Fibroblast of the conjunctiva (primary cell): Measurements from ENCODE around the gene TDRD10.

ENCODE experiments used
- DNase-seq: peaks from one replicate; pipeline ENCODE4 v3.0.0-alpha.2; 2010; ENCODE audit warnings: low read depth

The TDRD10 gene

GRCh38 chr1:154578058-154578418 lies 76.0 kb downstream of the TDRD10 start:
- DNase-seq, result no peak

DNA sequence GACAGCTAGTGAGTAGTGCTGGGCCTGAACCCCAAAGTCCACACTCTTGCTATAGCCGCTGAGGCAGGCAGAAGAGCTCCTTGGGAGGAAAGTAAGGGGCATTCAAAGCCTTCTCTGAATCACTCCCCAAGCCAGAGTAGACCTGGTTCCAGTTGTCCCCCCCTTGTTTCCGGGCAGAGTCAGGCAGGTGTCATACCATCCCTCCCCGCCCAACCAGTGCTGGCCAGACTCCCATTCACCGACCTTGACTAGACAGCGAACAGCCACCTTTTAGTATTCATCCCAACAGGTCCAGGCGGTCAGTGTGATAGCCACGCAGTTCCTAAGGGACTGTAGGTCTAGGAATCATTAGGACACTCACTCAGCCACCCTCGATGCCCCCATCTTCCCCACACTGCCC lies 77.4 kb downstream of the TDRD10 start:
- DNase-seq, result no peak

DNA sequence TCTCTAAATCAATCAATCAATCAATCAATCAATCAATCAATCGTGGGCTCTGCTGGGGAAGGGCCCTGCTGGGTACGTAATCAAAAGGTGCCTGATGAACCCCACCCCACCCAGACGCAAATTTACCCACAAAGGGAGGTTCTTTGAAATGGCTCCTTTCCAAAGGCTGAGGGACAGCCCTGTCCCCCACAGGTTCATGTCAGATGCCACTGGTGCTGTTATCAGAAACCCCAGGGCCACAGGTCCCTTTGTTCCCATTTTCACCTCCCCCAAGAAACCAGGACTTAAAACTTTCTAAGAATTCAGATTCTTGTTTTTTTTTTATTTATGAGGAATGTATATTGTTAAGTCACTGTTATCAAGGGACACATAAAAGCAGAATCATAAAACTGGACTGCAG lies 79.7 kb downstream of the TDRD10 start:
- DNase-seq, result no peak

- no peak for DNase-seq
Observed at GRCh38 chr1:154582885-154583284, 80.9 kb downstream of the TDRD10 start.

- DNase-seq, result no peak
Observed at GRCh38 chr1:154583773-154584172, 81.8 kb downstream of the TDRD10 start.

- no peak for DNase-seq
Observed at GRCh38 chr1:154584267-154584994, 82.4 kb downstream of the TDRD10 start.

DNA sequence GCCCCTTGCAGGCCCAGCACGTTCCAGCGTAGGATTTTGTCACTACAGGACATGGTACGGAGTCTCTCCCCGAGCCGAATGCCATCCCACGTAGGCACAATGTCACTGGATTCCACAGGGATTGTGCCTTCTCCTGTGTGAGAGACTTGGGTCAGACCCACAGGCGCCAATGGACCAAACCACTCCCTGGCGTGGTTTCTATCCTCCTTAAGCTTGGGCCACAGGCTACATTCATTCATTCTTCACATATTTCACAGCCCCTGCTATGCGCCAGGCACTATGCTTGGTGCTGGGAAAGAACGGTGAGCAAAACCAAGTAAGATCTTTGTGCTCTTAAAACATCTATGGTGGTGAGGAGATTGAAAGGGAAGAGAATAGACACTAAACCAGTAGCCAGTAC lies 84.2 kb downstream of the TDRD10 start:
- DNase-seq, result no peak

GRCh38 chr1:154586641-154587040 lies 84.6 kb downstream of the TDRD10 start:
- DNase-seq, result no peak

GRCh38 chr1:154589780-154590179 lies 87.8 kb downstream of the TDRD10 start:
- DNase-seq, result no peak

DNA sequence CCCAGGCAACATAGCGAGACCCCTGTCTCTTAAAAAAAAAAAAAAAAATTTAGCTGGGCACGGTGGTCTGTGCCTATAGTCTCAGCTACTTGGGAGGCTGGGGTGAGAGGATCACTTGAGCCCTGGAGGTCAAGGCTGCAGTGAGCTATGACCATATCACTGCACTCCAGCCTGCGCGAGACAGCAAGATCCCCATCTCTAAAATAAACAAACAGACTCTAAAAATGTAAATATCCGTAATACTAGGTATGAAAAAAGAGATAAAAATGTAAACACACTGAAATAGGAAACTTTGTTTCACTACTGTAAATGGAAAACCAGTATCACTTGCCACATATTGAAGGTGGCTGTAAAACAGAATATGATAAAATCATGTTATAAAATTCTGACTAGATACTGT lies 88.7 kb downstream of the TDRD10 start:
- no peak for DNase-seq

DNA sequence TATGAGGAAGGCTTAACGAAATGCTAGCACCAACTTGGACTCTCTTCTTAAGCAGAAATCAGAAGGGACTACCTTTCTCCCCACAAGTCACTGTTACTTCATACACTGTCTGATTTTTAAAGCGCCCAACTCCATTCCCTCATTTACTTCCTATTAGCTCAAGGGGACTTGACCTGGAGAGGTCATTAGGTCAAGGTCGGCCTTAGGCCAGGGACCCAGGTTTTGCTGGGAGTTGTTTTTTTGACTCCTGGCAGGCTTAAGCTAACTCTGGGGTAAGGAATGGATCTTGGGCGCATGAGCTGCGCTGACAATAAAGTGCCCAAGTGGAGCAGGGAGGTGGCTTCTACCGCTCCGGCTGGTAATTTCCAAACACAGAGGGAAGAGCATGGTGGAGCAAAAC lies 89.2 kb downstream of the TDRD10 start:
- no peak for DNase-seq

DNA sequence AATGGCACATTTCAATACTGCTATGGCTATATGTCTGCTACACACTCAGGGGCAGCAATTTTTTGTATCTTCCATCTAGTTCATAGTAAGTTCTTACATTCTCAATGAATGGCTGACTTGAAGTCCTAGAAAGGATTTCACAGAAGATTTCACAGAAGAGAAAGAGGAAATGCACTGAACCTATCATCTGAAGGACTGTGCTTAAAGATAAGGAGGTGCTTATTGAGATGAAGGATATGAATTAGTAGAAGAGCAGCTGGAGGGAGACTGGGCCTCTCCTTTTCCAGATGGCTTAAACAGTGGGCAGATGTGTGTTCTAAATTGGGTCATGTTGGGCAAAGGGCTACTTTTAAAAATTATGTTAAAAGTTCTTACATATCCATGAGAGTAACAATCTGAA lies 91.4 kb downstream of the TDRD10 start:
- DNase-seq, result no peak

- DNase-seq, result no peak
Observed at GRCh38 chr1:154594811-154595210, 92.8 kb downstream of the TDRD10 start.

DNA sequence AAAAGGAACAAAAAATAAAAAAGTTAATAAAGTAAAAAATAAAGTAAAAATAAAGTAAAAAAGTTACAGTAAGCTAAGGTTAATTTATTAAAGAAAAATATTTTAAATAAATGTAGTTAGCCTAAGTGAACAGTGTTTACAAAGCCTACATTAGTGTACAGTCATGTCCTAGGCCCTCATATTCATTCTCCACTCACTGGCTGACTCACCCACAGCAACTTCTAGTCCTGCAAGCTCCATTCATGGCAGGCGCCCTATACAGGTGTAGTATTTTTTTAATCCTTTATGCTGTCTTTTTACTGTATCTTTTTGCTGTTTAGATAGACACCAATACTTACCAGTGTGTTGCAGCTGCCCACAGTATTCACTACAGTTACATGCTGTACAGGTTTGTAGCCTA lies 93.6 kb downstream of the TDRD10 start:
- no peak for DNase-seq
